Smooth muscle cell (in vitro differentiated cells): ENCODE data around the gene PPP6R3. TPM values are rescaled to one million over a fixed set of nuclear protein-coding genes. Genes with fewer than 3 reads are reported as not detected.

Experiments used
- DNase-seq: peaks from one replicate; lab custom pipeline; 2025; ENCODE audit not compliant: unreplicated experiment; lab: John Stamatoyannopoulos, UW
- H2AFZ ChIP-seq: fragments of 200-600 bp; sonication (generic); 2 replicates; pipeline ENCODE4 v1.6.0; 2016; ENCODE audit warnings: antibody characterized with exemption, low read depth, mild to moderate bottlenecking
- H3F3A ChIP-seq: fragments of 200-600 bp; sonication (generic); 2 replicates; pipeline ENCODE4 v1.6.0; 2017; ENCODE audit warnings: antibody characterized with exemption, low read depth
- H3K27ac ChIP-seq: fragments of 200-600 bp; sonication (generic); 2 replicates; pipeline ENCODE4 v1.5.1; 2016; ENCODE audit warnings: low read depth, mild to moderate bottlenecking
- H3K27me3 ChIP-seq: fragments of 200-600 bp; sonication (generic); 2 replicates; pipeline ENCODE4 v1.6.1; 2016; ENCODE audit warnings: low read depth, mild to moderate bottlenecking
- H3K36me3 ChIP-seq: fragments of 200-600 bp; sonication (generic); 2 replicates; pipeline ENCODE4 v1.5.1; 2016; ENCODE audit warnings: low read depth
- H3K4me1 ChIP-seq: fragments of 200-600 bp; sonication (generic); 2 replicates; pipeline ENCODE4 v1.5.1; 2016; ENCODE audit warnings: low read depth
- H3K4me2 ChIP-seq: fragments of 200-600 bp; sonication (generic); 2 replicates; pipeline ENCODE4 v1.6.0; 2016; ENCODE audit warnings: mild to moderate bottlenecking
- H3K4me3 ChIP-seq: fragments of 200-600 bp; sonication (generic); 2 replicates; pipeline ENCODE4 v1.5.1; 2016; ENCODE audit warnings: mild to moderate bottlenecking
- H3K79me2 ChIP-seq: fragments of 200-600 bp; sonication (generic); 2 replicates; pipeline ENCODE4 v1.6.0; 2016; ENCODE audit warnings: low read depth, mild to moderate bottlenecking
- H3K9ac ChIP-seq: fragments of 200-600 bp; sonication (generic); 2 replicates; pipeline ENCODE4 v1.6.0; 2016; ENCODE audit warnings: low read depth
- H3K9me3 ChIP-seq: fragments of 200-600 bp; sonication (generic); replicated peaks from 2 replicates; pipeline ENCODE4 v1.5.1; 2016; ENCODE audit warnings: low read depth
- H4K20me1 ChIP-seq: fragments of 200-600 bp; sonication (generic); 2 replicates; pipeline ENCODE4 v1.6.0; 2016; ENCODE audit warnings: low read depth
- WGBS: methylation state at CpG from one replicate; pipeline ENCODE4 v1.1.7; 2016; ENCODE audit warnings: low lambda C conversion rate; 5-methylcytosine and 5-hydroxymethylcytosine counted together
- polyA plus RNA-seq: library from polyadenylated mRNA; unstranded; fragments of >200 nt; fragmentation: Nextera tagmentation; extraction: Ambion mirVana; gene quantifications from 2 replicates; pipeline ENCODE4 v1.2.1, GENCODE V29; 2016
- total RNA-seq: library from RNA; depleted of rRNA; stranded (reverse); fragments of >200 nt; gene quantifications from 2 replicates; pipeline ENCODE4 v1.2.3, GENCODE V29; 2014
- TF ChIP-seq, protein P1 (sequence below): fragments of 200-600 bp; sonication (generic); IDR thresholded peaks from 2 replicates; pipeline ENCODE4 v1.5.1; 2017; ENCODE audit warnings: borderline replicate concordance, mild to moderate bottlenecking, antibody characterized with exemption; ENCODE audit not compliant: insufficient read depth, poor library complexity, severe bottlenecking

PPP6R3 gene
- total and polyA plus RNA-seq, 2 experiments from 2014 or later, result 28.4 to 121 TPM

DNA sequence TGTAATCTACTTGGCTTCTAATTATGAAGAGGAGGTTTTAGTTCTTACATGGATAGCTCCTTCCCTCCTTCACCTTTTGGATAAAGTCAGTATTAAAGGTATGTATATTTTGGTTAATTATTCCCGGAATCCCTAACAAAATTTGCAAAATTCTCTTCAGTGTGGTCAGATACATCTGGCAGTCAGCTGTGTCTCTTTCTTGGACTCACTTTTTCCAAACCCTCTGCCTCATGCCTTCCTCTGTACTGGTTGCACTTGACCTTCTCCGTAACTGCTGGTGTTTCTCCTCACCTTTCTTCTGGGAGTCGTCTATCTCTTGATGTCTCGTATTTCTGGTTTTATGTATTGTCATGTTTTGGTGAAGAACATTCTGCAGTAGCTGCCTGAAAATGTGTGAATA is 62.5 kb downstream of the PPP6R3 start:
- Histone ChIP-seq H4K20me1 (peaks cover 100% of the 10 kb centered on the region), H3K9ac (no peak overlapping the region), H3K27ac (no peak overlapping the region), H3K9me3 (no peaks in the 10 kb centered on the region), H3K4me2 (no peak overlapping the region), H2AFZ (no peak overlapping the region), H3K36me3 (peaks cover 19% of the 10 kb centered on the region), H3K4me3 (no peak overlapping the region), H3F3A (peaks cover 4% of the 10 kb centered on the region), H3K4me1 (peaks cover 11% of the 10 kb centered on the region), H3K27me3 (no peaks in the 10 kb centered on the region), H3K79me2 (peaks cover 91% of the 10 kb centered on the region)
- DNase-seq, result no peak
- 96% methylated on average over 4 of the region's 4 CpGs for WGBS
- TF ChIP-seq, protein P1, sequence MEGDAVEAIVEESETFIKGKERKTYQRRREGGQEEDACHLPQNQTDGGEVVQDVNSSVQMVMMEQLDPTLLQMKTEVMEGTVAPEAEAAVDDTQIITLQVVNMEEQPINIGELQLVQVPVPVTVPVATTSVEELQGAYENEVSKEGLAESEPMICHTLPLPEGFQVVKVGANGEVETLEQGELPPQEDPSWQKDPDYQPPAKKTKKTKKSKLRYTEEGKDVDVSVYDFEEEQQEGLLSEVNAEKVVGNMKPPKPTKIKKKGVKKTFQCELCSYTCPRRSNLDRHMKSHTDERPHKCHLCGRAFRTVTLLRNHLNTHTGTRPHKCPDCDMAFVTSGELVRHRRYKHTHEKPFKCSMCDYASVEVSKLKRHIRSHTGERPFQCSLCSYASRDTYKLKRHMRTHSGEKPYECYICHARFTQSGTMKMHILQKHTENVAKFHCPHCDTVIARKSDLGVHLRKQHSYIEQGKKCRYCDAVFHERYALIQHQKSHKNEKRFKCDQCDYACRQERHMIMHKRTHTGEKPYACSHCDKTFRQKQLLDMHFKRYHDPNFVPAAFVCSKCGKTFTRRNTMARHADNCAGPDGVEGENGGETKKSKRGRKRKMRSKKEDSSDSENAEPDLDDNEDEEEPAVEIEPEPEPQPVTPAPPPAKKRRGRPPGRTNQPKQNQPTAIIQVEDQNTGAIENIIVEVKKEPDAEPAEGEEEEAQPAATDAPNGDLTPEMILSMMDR, result no peak

DNA sequence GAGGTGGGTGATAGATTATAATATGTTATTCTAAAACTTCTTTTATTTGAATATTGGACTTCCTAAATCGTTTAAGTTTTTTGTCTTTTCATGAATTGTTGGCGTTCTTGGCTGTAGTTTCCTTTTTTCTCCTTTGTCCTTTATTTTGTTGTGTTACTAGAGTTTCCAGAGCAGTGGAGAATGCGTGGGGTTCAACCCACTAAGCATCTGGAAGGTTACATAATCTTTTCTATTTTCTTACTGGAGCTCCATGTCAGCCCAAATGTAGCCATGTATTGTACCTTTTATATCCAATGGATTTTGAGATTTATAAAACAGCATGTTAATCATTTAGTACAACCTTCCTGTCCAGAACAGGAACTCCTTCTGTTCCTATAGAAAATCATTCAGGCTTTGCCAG is 63.2 kb downstream of the PPP6R3 start:
- Histone ChIP-seq H3F3A (peaks cover 4% of the 10 kb centered on the region), H3K9ac (no peak overlapping the region), H3K9me3 (no peaks in the 10 kb centered on the region), H3K27me3 (no peaks in the 10 kb centered on the region), H3K36me3 (peaks cover 19% of the 10 kb centered on the region), H3K4me2 (no peak overlapping the region), H3K4me3 (no peak overlapping the region), H2AFZ (no peak overlapping the region), H3K79me2 (peaks cover 90% of the 10 kb centered on the region), H3K27ac (no peak overlapping the region), H4K20me1 (peaks cover 100% of the 10 kb centered on the region), H3K4me1 (peaks cover 11% of the 10 kb centered on the region)
- DNase-seq, result no peak
- WGBS, result 97% methylated on average over 3 of the region's 3 CpGs
- TF ChIP-seq, protein P1, result no peak

DNA sequence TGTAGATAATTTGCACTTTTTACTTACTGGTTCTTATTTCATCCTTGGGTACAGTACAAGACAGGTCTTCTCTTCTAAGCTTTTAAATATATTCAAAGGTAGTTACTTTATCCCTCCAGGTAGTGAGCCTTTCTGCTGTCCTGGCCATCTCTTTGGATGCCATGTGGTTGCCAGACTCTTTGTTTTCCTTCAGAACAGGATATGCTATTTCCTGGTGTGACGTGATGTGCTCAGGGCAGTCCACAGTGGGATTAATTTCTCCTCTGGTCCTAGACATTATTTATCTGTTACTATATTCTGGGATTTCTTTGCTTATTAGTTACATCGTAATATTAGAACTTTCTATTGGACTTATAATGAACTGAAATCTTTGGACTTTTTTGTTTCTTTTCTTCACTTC is 63.7 kb downstream of the PPP6R3 start:
- Histone ChIP-seq H3K9me3 (no peaks in the 10 kb centered on the region), H2AFZ (no peak overlapping the region), H3K4me2 (no peak overlapping the region), H4K20me1 (peaks cover 100% of the 10 kb centered on the region), H3K79me2 (peaks cover 90% of the 10 kb centered on the region), H3K27me3 (no peaks in the 10 kb centered on the region), H3F3A (peaks cover 4% of the 10 kb centered on the region), H3K4me3 (no peak overlapping the region), H3K9ac (no peak overlapping the region), H3K27ac (no peak overlapping the region), H3K36me3 (peaks cover 19% of the 10 kb centered on the region), H3K4me1 (peaks cover 11% of the 10 kb centered on the region)
- 79% methylated on average over 2 of the region's 2 CpGs for WGBS
- TF ChIP-seq, protein P1, result no peak
- DNase-seq, result no peak

DNA sequence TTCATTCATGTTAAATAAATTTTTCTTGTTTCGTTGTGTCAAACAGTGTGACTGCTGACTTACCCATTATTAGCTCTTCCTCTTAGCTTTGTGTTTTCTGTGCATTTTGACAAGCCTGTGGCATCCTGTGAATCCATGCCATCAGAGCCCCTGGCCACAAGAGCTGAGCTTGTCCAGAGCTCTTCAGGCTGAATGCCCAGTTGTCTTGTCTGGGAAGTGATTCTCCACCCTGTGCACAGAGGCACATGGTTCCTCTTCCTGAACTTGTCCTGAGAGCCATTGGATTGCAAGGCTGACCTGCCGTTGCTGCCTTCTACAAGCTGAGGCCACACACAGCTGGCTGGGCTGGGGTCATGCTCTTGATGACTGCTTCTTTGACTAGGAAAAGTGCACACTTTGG is 64.1 kb downstream of the PPP6R3 start:
- WGBS, result 87% methylated on average over 2 of the region's 2 CpGs
- Histone ChIP-seq H3K27me3 (no peaks in the 10 kb centered on the region), H3K4me1 (peaks cover 11% of the 10 kb centered on the region), H3K9ac (no peak overlapping the region), H3K4me3 (no peak overlapping the region), H3F3A (peaks cover 4% of the 10 kb centered on the region), H3K36me3 (peaks cover 19% of the 10 kb centered on the region), H2AFZ (no peak overlapping the region), H3K4me2 (no peak overlapping the region), H3K9me3 (no peaks in the 10 kb centered on the region), H3K27ac (no peak overlapping the region), H3K79me2 (peaks cover 90% of the 10 kb centered on the region), H4K20me1 (peaks cover 100% of the 10 kb centered on the region)
- DNase-seq, result no peak
- TF ChIP-seq, protein P1, result no peak
